Hepatocyte (in vitro differentiated cells): ENCODE results near the gene ME3.

Experiments
- EZH2 ChIP-seq: fragments of 200-600 bp; sonication (generic); IDR thresholded peaks from 2 replicates; pipeline ENCODE4 v1.6.1; 2016; ENCODE audit warnings: antibody characterized with exemption, mild to moderate bottlenecking, borderline replicate concordance
- TF ChIP-seq, protein P1 (sequence below): fragments of 200-600 bp; sonication (generic); IDR thresholded peaks from 2 replicates; pipeline ENCODE4 v1.5.1; 2016; ENCODE audit warnings: antibody characterized with exemption, mild to moderate bottlenecking; ENCODE audit not compliant: poor library complexity

DNA sequence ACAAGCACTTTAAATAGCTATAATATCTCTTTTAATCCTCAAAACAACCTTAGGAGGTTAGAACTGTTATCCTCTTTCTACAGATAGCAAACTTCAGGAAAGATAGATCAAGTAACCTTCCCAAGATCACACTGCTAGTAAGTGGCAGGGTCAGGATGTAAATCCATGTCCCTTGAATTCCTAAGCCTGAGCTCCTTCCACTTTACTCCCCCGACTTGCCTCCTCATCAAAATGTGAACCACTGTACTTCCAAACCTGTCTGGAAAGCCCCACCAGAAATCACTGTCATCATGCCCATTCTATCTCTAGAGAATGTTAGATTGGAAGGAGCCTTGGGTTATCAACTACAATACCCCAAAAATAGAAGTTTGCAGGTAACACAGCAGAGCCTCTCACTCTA, 33.7 kb downstream of the ME3 start:
- TF ChIP-seq, protein P1, sequence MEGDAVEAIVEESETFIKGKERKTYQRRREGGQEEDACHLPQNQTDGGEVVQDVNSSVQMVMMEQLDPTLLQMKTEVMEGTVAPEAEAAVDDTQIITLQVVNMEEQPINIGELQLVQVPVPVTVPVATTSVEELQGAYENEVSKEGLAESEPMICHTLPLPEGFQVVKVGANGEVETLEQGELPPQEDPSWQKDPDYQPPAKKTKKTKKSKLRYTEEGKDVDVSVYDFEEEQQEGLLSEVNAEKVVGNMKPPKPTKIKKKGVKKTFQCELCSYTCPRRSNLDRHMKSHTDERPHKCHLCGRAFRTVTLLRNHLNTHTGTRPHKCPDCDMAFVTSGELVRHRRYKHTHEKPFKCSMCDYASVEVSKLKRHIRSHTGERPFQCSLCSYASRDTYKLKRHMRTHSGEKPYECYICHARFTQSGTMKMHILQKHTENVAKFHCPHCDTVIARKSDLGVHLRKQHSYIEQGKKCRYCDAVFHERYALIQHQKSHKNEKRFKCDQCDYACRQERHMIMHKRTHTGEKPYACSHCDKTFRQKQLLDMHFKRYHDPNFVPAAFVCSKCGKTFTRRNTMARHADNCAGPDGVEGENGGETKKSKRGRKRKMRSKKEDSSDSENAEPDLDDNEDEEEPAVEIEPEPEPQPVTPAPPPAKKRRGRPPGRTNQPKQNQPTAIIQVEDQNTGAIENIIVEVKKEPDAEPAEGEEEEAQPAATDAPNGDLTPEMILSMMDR: no peak
- TF ChIP-seq EZH2: no peak
